GM12878 (cell line): ENCODE data around the gene SPHK1. TPM values are rescaled to one million over a fixed set of nuclear protein-coding genes. Genes with fewer than 3 reads are reported as not detected.

Experiments
- ATAC-seq: fragments of 200-7000 bp; cut with Tn5 transposase; 3 replicates; pipeline ENCODE4 v1.9.1; 2020; ENCODE audit warnings: mild to moderate bottlenecking, moderate library complexity
- BruUV-seq: library from RNA; stranded (reverse); fragments of 400-500 nt; replicated peaks from 2 replicates; lab custom pipeline; 2021; lab: Mats Ljungman, UMichigan
- CTCF ChIA-PET: fragments of 300-600 bp; sonication (Branson Sonifier 250); formaldehyde crosslinking; extraction: SDS; loops from one replicate; lab custom pipeline; 2021; ENCODE audit warnings: inconsistent platforms; lab: Yijun Ruan, JAX
- POLR2A ChIA-PET: fragments of 350-600 bp; formaldehyde crosslinking; extraction: SDS; loops from one replicate; lab custom pipeline; 2021; ENCODE audit warnings: inconsistent platforms; lab: Charles Lee
- RAD21 ChIA-PET: fragments of 300-600 bp; sonication (Branson Sonifier 250); formaldehyde crosslinking; loops from one replicate; lab custom pipeline; 2023; ENCODE audit warnings: antibody characterized with exemption; ENCODE audit not compliant: unreplicated experiment; lab: Charles Lee
- SMC1A ChIA-PET: fragments of 300-600 bp; sonication (Branson Sonifier 250); formaldehyde crosslinking; loops from one replicate; lab custom pipeline; 2023; ENCODE audit not compliant: unreplicated experiment, uncharacterized antibody; lab: Charles Lee
- DNase-seq: peaks from one replicate; pipeline ENCODE4 v3.0.0-alpha.2; 2011; ENCODE audit warnings: low read depth, low spot score
- FAIRE-seq: peaks from 3 replicates; lab custom pipeline; 2011; peaks lifted over from hg19 to GRCh38; lab: Jason Lieb, UNC
- H2AFZ ChIP-seq: 2 replicates; pipeline ENCODE4 v1.6.0; 2011; ENCODE audit warnings: low read depth, low read length, control low read depth; ENCODE audit not compliant: control insufficient read depth
- H3K27ac ChIP-seq: 2 replicates; pipeline ENCODE4 v1.5.1; 2011; ENCODE audit warnings: control low read depth; ENCODE audit not compliant: control insufficient read depth, insufficient read depth
- H3K27me3 ChIP-seq, 2 experiments: replicated peaks in 1 of 2; 2 replicates each; pipeline versions ENCODE4 v1.6.0 to v1.6.1; 2011; ENCODE audit warnings: low read length in 1 of 2; ENCODE audit not compliant: control insufficient read depth in 2 of 2, insufficient read depth in 2 of 2
- H3K36me3 ChIP-seq, 2 experiments: 2 replicates each; pipeline ENCODE4 v1.5.1; 2011; ENCODE audit warnings: low read length in 1 of 2; ENCODE audit not compliant: control insufficient read depth in 2 of 2, insufficient read depth in 2 of 2
- H3K4me1 ChIP-seq: 2 replicates; pipeline ENCODE4 v1.6.1; 2011; ENCODE audit warnings: mild to moderate bottlenecking, low read length, moderate library complexity, mixed read lengths; ENCODE audit not compliant: control insufficient read depth, insufficient read depth
- H3K4me2 ChIP-seq: 2 replicates; pipeline ENCODE4 v1.6.0; 2011; ENCODE audit warnings: control low read depth; ENCODE audit not compliant: control insufficient read depth, insufficient read depth
- H3K4me3 ChIP-seq: fragments of 200-600 bp; sonication (generic); 2 replicates; pipeline ENCODE4 v1.5.1; 2016
- H3K79me2 ChIP-seq: 2 replicates; pipeline ENCODE4 v1.6.0; 2011; ENCODE audit warnings: low read length; ENCODE audit not compliant: control insufficient read depth, insufficient read depth
- H3K9ac ChIP-seq: 2 replicates; pipeline ENCODE4 v1.8.0; 2011; ENCODE audit warnings: low read length, control low read depth, mixed read lengths; ENCODE audit not compliant: control insufficient read depth, insufficient read depth
- H3K9me3 ChIP-seq: replicated peaks from 3 replicates; pipeline ENCODE4 v1.5.1; 2011; ENCODE audit warnings: mild to moderate bottlenecking, low read length; ENCODE audit not compliant: control insufficient read depth, insufficient read depth
- H4K20me1 ChIP-seq: 2 replicates; pipeline ENCODE4 v1.6.0; 2011; ENCODE audit not compliant: control insufficient read depth, insufficient read depth
- ATF7 ChIP-seq: fragments of 450-650 bp; IDR thresholded peaks from 2 replicates; pipeline ENCODE4 v1.6.1; 2016; ENCODE audit warnings: low read depth, mild to moderate bottlenecking
- FOXK2 ChIP-seq: fragments of 450-650 bp; IDR thresholded peaks from 2 replicates; pipeline ENCODE4 v1.6.1; 2017; ENCODE audit warnings: mild to moderate bottlenecking, moderate library complexity
- HCFC1 ChIP-seq: fragments of 150-350 bp; IDR thresholded peaks from 2 replicates; pipeline ENCODE4 v1.6.1; 2014; ENCODE audit warnings: low read length
- NFYA ChIP-seq: IDR thresholded peaks from 2 replicates; pipeline ENCODE4 v1.6.1; 2011; ENCODE audit warnings: low read depth, mild to moderate bottlenecking, low read length, improper control_type of control experiment, borderline replicate concordance
- RAD51 ChIP-seq: fragments of 450-650 bp; IDR thresholded peaks from 2 replicates; pipeline ENCODE4 v1.6.1; 2016; ENCODE audit warnings: moderate library complexity, mild to moderate bottlenecking, inconsistent platforms
- RCOR1 ChIP-seq: conservative IDR thresholded peaks from 2 replicates; pipeline ENCODE4 v1.6.1; 2012; ENCODE audit warnings: low read depth, low read length, improper control_type of control experiment
- SMAD1 ChIP-seq: fragments of 450-650 bp; IDR thresholded peaks from 2 replicates; pipeline ENCODE4 v1.6.1; 2018; ENCODE audit warnings: mild to moderate bottlenecking, low read depth; ENCODE audit not compliant: partially characterized antibody
- YBX1 ChIP-seq: fragments of 450-650 bp; IDR thresholded peaks from 2 replicates; pipeline ENCODE4 v1.6.1; 2016; ENCODE audit warnings: antibody characterized with exemption
- ZNF207 ChIP-seq: fragments of 450-650 bp; IDR thresholded peaks from 2 replicates; pipeline ENCODE4 v1.6.1; 2014; ENCODE audit warnings: antibody characterized with exemption, mild to moderate bottlenecking, borderline replicate concordance
- WGBS: methylation state at CpG from one replicate; pipeline ENCODE4 v1.1.6; 2016; ENCODE audit warnings: low lambda C conversion rate; ENCODE audit not compliant: insufficient replicate concordance, insufficient coverage; ENCODE audit errors: missing lambda C conversion rate; 5-methylcytosine and 5-hydroxymethylcytosine counted together
- in situ Hi-C: fragments of 300-500 bp; cut with MboI; formaldehyde crosslinking; loops from 9 replicates; pipeline ENCODE4 v1.14.3; 2018; ENCODE audit warnings: mixed read lengths
- intact Hi-C: fragments of 100-400 bp; cut with micrococcal nuclease; formaldehyde crosslinking; loops from one replicate; pipeline ENCODE4 v1.14.2; 2022; ENCODE audit not compliant: unreplicated experiment
- polyA plus RNA-seq, 11 experiments: library from polyadenylated mRNA; depleted of rRNA in 4 of 11; unstranded in 6 of 11; stranded (reverse) in 5 of 11; fragments of >200 nt; fragmentation: Nextera tagmentation in 4 of 11; fragmentation: Illumina TruSeq in 1 of 11; extraction: Ambion mirVana in 4 of 11; extraction: Trizol in 1 of 11; gene quantifications; 1 replicate in 1 of 11; 2 replicates in 10 of 11; pipeline versions ENCODE4 v1.2.1 to v1.2.3, GENCODE V29; 2011 to 2016; ENCODE audit warnings: inconsistent platforms in 2 of 11, missing spikeins in 2 of 11, low read depth in 1 of 11
- total RNA-seq, 4 experiments: library from RNA; depleted of rRNA in 3 of 4; stranded (reverse); fragments of >200 nt in 3 of 4; fragmentation: Illumina TruSeq in 1 of 4; extraction: Trizol in 1 of 4; gene quantifications; 2 replicates each; pipeline versions ENCODE4 v1.2.1 to v1.2.3, GENCODE V29; 2013 to 2021
- TF ChIP-seq, protein P1 (sequence below): fragments of 450-650 bp; IDR thresholded peaks from 2 replicates; pipeline ENCODE4 v1.6.1; 2017; ENCODE audit warnings: mild to moderate bottlenecking, moderate library complexity
- TF ChIP-seq, protein P2 (sequence below): IDR thresholded peaks from 2 replicates; pipeline ENCODE4 v1.6.1; 2011; ENCODE audit warnings: low read depth, mild to moderate bottlenecking, low read length, moderate library complexity, borderline replicate concordance; ENCODE audit errors: extremely low read depth

SPHK1 gene
- total and polyA plus RNA-seq, 10 of the 15 experiments (the other 5 are each of a cell fraction or from before 2014, with no cell fraction given) = 0.09 to 1.1 (median 0.36) TPM; not detected in 2

DNA sequence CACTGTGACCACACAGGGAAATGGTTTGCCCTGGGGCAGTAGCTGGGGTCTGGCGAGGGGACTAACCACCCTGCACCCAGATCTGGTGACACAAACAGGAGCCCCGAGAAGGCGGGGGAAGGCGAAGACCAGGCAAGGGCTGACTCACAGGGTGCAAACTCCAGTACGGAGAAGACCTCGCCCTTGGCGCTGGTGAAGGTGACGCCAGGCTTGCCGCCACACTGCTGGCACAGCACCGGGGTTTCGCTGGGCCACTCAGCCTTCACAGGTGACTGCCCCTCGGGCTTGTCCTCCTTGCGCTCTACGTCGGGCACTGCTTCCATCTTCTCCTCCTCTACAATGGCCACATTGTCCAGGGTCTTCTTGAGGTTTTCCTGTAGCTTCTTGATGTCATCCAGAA is 11.6 kb downstream of the SPHK1 start (continued):
- no peak for TF ChIP-seq NFYA
- no peak for TF ChIP-seq FOXK2
- TF ChIP-seq, all 136 proteins: peak for 0

DNA sequence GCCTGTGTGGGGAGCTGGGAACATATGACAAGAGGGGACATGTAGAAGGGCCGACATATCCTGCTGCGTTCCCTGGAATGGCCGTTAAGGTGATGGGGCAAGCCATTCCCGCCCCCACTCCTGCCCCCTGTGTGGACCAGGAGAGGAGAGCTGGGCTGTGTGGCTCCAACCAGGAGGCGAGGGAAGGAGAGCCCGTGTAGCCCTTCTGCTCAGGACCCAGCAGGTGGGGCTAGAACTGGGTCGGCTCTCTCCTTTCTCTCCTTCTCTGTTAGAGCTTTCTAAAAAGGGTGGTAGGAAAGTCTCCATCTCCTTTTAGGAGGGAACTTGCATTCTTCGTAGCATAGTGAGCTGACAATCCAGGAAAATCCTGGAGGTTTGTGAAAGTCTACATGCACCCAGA is 12.8 kb downstream of the SPHK1 start:
- Histone ChIP-seq H3K36me3 (peaks cover 28 to 50% of the 10 kb centered on the region in 2 experiments), H3K4me1 (no peaks in the 10 kb centered on the region), H3K9me3 (no peaks in the 10 kb centered on the region), H3K27me3 (no peaks in the 10 kb centered on the region), H3K4me3 (no peak overlapping the region), H3K79me2 (no peaks in the 10 kb centered on the region), H4K20me1 (no peaks in the 10 kb centered on the region), H3K4me2 (no peak overlapping the region), H3K9ac (no peak overlapping the region), H2AFZ (no peak overlapping the region), H3K27ac (no peak overlapping the region)
- 86% methylated on average over 8 of the region's 8 CpGs for WGBS
- ChIA-PET SMC1A (interaction anchor here (0.9 to 3.6 kb wide), 15 partner anchors 9 to 383 kb away, joined by 3 to 31 read pairs (median 5); no protein-coding TSS in a partner anchor), POLR2A (interaction anchor here (0.6 kb wide), 1 partner anchor 293 kb away, joined by 3 read pairs; no protein-coding TSS in a partner anchor), CTCF (interaction anchor here (0.6 to 5.3 kb wide), 38 partner anchors 8 to 491 kb away, joined by 3 to 135 read pairs (median 6); partner anchors contain the start of genes QRICH2, SPHK1 and UBE2O), RAD21 (interaction anchor here (0.9 to 4.3 kb wide), 11 partner anchors 12 to 270 kb away, joined by 3 to 37 read pairs (median 4); partner anchors contain the start of gene SPHK1)
- TF ChIP-seq ATF7 (no peak), RCOR1 (no peak), YBX1 (no peak), HCFC1 (no peak), SMAD1 (no peak), RAD51 (no peak), ZNF207 (no peak)
- TF ChIP-seq, protein P1, sequence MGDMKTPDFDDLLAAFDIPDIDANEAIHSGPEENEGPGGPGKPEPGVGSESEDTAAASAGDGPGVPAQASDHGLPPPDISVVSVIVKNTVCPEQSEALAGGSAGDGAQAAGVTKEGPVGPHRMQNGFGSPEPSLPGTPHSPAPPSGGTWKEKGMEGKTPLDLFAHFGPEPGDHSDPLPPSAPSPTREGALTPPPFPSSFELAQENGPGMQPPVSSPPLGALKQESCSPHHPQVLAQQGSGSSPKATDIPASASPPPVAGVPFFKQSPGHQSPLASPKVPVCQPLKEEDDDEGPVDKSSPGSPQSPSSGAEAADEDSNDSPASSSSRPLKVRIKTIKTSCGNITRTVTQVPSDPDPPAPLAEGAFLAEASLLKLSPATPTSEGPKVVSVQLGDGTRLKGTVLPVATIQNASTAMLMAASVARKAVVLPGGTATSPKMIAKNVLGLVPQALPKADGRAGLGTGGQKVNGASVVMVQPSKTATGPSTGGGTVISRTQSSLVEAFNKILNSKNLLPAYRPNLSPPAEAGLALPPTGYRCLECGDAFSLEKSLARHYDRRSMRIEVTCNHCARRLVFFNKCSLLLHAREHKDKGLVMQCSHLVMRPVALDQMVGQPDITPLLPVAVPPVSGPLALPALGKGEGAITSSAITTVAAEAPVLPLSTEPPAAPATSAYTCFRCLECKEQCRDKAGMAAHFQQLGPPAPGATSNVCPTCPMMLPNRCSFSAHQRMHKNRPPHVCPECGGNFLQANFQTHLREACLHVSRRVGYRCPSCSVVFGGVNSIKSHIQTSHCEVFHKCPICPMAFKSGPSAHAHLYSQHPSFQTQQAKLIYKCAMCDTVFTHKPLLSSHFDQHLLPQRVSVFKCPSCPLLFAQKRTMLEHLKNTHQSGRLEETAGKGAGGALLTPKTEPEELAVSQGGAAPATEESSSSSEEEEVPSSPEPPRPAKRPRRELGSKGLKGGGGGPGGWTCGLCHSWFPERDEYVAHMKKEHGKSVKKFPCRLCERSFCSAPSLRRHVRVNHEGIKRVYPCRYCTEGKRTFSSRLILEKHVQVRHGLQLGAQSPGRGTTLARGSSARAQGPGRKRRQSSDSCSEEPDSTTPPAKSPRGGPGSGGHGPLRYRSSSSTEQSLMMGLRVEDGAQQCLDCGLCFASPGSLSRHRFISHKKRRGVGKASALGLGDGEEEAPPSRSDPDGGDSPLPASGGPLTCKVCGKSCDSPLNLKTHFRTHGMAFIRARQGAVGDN = no peak
- TF ChIP-seq, protein P2, sequence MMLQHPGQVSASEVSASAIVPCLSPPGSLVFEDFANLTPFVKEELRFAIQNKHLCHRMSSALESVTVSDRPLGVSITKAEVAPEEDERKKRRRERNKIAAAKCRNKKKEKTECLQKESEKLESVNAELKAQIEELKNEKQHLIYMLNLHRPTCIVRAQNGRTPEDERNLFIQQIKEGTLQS = no peak
- in situ Hi-C loops = loop anchor here (5.0 kb wide), 1 partner anchor 95 kb away; no protein-coding TSS in a partner anchor
- intact Hi-C loops = no loop called here
- FAIRE-seq = no peak
- no peak for DNase-seq
- no peak for ATAC-seq
- BruUV-seq = no TSS peak
